ENCODE results near the gene ZNF728. TPM values are rescaled to one million over a fixed set of nuclear protein-coding genes. Genes with fewer than 3 reads are reported as not detected.

The ZNF728 gene
- total RNA-seq = not detected in 2 replicates
- long read RNA-seq = 0 reads

DNA sequence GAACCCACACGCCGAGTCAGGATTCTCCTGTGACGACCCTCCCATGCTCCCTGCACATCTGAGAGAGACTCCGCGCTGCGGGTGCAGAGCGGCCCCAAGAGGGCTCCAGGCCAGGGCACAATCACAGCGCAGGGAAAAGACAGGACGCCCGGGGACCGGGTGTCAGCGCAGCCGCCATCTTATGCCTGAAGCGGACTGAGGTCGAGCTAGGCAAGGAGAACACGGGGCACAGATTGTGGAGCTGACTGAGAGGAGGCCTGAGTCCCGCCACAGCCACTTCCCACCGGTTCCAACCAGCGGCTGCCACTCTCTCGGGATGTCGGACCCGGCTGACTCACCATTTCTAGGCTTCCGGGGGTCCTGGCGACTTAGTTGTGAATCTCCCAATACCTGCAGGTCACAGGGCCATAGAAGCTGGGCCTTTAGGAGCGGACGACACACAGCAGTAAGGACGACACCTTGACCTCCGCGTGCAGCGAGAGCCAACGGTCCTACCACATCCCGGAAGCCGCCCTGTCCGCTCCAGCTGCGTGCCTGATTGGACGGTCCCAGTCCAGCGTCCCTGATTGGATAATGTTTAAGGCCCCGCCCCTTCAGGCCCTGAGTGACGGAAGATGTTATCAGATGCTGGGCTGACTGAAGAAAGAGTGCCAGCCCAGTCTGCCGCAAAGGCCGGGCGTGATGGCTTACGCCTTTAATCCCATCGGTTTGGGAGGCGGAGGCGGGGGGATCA, at the start of gene ZNF728:
Gene ZNF728, minus strand, starts transcription at position 487 of the 733 bp plus-strand sequence. Its CDS starts 146 bp downstream, at position 341.
- DNase-seq (ENCODE audit: extremely low spot score, unreplicated experiment) = no peak
- Mint-ChIP-seq H3K27me3 (ENCODE audit: unreplicated experiment) (no peaks in the 10 kb centered on the region), H3K4me1 (ENCODE audit: unreplicated experiment) (no peaks in the 10 kb centered on the region), H3K9me3 (ENCODE audit: unreplicated experiment) (peaks cover 30% of the 10 kb centered on the region), H3K27ac (ENCODE audit: unreplicated experiment) (no peak within 1 kb of the TSS), H3K36me3 (ENCODE audit: unreplicated experiment) (no peaks in the 10 kb centered on the region), H3K4me3 (ENCODE audit: unreplicated experiment) (no peak within 1 kb of the TSS)
- TF ChIP-seq, protein P1, sequence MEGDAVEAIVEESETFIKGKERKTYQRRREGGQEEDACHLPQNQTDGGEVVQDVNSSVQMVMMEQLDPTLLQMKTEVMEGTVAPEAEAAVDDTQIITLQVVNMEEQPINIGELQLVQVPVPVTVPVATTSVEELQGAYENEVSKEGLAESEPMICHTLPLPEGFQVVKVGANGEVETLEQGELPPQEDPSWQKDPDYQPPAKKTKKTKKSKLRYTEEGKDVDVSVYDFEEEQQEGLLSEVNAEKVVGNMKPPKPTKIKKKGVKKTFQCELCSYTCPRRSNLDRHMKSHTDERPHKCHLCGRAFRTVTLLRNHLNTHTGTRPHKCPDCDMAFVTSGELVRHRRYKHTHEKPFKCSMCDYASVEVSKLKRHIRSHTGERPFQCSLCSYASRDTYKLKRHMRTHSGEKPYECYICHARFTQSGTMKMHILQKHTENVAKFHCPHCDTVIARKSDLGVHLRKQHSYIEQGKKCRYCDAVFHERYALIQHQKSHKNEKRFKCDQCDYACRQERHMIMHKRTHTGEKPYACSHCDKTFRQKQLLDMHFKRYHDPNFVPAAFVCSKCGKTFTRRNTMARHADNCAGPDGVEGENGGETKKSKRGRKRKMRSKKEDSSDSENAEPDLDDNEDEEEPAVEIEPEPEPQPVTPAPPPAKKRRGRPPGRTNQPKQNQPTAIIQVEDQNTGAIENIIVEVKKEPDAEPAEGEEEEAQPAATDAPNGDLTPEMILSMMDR (IDR thresholded peaks at IDR 0.05) = no peak

DNA sequence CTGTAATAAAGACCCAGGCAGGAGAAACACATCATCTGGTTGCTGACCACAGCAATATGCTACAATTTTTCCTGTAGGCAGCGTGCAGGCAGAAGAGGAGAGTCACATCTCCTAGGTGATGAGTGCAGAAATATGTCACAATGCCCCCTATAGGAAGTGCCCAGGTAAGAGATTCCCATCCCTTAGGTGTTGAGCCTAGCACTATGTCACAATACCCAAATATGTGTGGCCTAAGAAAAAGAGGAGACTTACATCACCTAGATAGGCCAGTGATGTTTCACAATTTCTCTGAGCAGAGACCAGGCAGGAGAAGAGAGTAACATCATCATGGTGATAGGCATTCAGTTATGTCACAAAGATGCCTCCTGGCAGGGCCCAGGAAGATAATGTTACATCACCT, 49.4 kb upstream of the ZNF728 start:
- Mint-ChIP-seq H3K9me3 (ENCODE audit: unreplicated experiment) (peaks cover 64% of the 10 kb centered on the region), H3K36me3 (ENCODE audit: unreplicated experiment) (no peaks in the 10 kb centered on the region), H3K27ac (ENCODE audit: unreplicated experiment) (no peak overlapping the region), H3K4me3 (ENCODE audit: unreplicated experiment) (no peak overlapping the region), H3K27me3 (ENCODE audit: unreplicated experiment) (no peaks in the 10 kb centered on the region), H3K4me1 (ENCODE audit: unreplicated experiment) (no peaks in the 10 kb centered on the region)
- TF ChIP-seq, protein P1 (IDR thresholded peaks at IDR 0.05) = no peak
- no peak for DNase-seq (ENCODE audit: extremely low spot score, unreplicated experiment)

DNA sequence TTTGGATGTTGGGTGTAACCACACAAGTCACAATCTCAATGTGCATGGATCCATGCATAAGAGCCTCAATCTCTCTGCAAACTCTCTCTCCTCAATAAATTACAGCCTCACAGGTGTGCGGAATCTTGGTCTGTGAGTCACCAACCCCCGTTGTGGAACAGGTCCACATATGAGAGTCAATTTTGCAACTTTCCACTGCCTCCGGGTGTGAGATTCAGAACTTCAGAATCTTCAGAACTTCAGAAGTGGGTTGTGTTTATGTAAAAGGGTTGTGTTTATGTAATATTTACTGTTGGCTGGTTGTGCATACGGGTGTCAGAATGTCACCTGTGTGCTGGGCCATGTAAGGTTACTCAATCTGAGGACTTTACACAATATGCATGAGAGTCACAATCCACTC, 46.3 kb upstream of the ZNF728 start:
- H3K9me3 Mint-ChIP-seq (ENCODE audit: unreplicated experiment) = peaks cover 48% of the 10 kb centered on the region
- H3K27me3 Mint-ChIP-seq (ENCODE audit: unreplicated experiment) = no peaks in the 10 kb centered on the region

DNA sequence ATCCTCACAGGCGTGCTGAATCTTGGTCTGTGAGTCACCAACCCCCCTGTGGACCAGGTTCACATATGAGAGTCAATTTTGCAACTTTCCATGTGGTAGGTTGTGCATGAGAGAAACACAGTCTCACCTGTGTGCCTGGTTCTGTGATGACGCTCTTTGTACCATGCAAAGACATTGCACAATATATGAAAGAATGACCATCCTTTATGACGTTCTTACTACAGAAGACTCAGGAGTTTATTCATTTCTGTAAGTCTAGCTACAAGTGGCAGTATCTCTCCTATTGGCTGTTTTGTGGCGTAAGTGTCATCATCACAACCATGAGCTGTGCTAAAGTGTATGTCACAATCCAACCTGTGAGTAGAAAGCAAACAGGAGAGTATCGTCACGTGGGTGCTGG, 43.8 kb upstream of the ZNF728 start:
- Mint-ChIP-seq H3K36me3 (ENCODE audit: unreplicated experiment) (no peaks in the 10 kb centered on the region), H3K9me3 (ENCODE audit: unreplicated experiment) (peaks cover 43% of the 10 kb centered on the region), H3K27me3 (ENCODE audit: unreplicated experiment) (no peaks in the 10 kb centered on the region), H3K4me1 (ENCODE audit: unreplicated experiment) (no peaks in the 10 kb centered on the region), H3K4me3 (ENCODE audit: unreplicated experiment) (no peak overlapping the region), H3K27ac (ENCODE audit: unreplicated experiment) (no peak overlapping the region)
- DNase-seq (ENCODE audit: extremely low spot score, unreplicated experiment) = no peak
- TF ChIP-seq, protein P1 (IDR thresholded peaks at IDR 0.05) = no peak

More for the DNA sequence above, 46.3 kb upstream of the ZNF728 start:
- TF ChIP-seq, protein P1 (IDR thresholded peaks at IDR 0.05) = no peak
- Mint-ChIP-seq H3K36me3 (ENCODE audit: unreplicated experiment) (no peaks in the 10 kb centered on the region), H3K4me3 (ENCODE audit: unreplicated experiment) (no peak overlapping the region), H3K27ac (ENCODE audit: unreplicated experiment) (no peak overlapping the region), H3K4me1 (ENCODE audit: unreplicated experiment) (no peaks in the 10 kb centered on the region)
- no peak for DNase-seq (ENCODE audit: extremely low spot score, unreplicated experiment)

DNA sequence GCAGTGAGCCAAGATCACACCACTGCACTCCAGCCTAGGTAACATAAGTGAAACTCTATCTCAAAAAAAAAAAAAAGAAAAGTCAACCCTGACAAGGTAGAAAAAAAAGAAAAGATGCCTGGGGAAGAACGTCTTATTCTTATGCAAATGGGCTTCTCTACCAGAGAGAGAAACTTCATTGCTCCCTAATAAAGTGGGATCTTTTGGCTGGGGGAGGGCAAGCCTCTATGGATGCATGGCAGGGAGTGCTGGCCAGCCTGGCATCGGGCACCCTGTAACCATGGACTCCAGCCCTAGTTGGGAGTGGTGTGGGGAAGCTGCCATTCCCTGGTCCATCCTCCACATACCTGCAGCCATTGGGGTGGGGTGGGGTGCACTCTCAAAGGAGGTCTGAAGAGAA, 30.7 kb upstream of the ZNF728 start:
- no peak for DNase-seq (ENCODE audit: extremely low spot score, unreplicated experiment)
- Mint-ChIP-seq H3K27ac (ENCODE audit: unreplicated experiment) (no peak overlapping the region), H3K4me1 (ENCODE audit: unreplicated experiment) (no peaks in the 10 kb centered on the region), H3K36me3 (ENCODE audit: unreplicated experiment) (peaks cover 2% of the 10 kb centered on the region), H3K9me3 (ENCODE audit: unreplicated experiment) (peaks cover 21% of the 10 kb centered on the region), H3K4me3 (ENCODE audit: unreplicated experiment) (no peak overlapping the region), H3K27me3 (ENCODE audit: unreplicated experiment) (no peaks in the 10 kb centered on the region)
- TF ChIP-seq, protein P1 (IDR thresholded peaks at IDR 0.05) = no peak

All from osteocyte (in vitro differentiated cells).